Fibroblast of skin of left biceps (primary cell): ENCODE results near the gene AGPAT3.

Experiments
- DNase-seq, 2 experiments: peaks; one replicate each; pipeline ENCODE4 v3.0.0-alpha.2; 2013; ENCODE audit warnings: low read depth in 2 of 2

The AGPAT3 gene

DNA sequence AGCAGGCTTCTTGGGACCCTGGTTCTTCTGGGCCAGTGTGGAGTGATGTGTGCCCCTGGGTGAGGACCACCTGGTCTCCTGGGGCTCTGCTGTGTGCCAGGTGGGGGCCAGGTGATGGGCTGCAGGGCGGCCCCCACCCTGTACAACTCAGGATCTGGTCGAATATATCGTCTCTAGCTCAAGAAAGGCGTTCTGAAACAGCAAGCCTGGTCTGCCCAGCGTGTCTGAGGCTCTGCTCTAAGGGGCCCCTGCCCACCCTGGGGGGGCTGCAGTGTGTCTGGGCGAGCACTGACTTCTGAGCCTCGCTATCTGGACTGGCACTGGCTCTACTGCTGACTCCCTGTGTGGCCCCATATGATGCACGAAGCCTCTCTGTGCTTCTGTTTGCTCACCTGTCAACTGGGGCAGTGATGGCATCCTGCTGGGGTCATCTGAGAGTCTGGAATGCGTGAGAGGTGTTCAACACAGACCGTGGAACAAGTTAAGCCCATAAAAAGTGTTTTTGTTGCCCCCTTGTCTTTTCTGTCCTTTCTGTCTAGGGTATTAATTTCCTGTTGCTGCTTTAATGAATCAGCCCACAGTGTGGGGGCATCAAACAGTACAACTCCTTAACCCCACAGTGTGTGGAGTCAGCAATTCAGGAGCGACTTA lies 91.1 kb downstream of the AGPAT3 start:
- DNase-seq, result no peak

- DNase-seq, result no peak
Observed at GRCh38 chr21:43956670-43957035, 91.6 kb downstream of the AGPAT3 start.

- DNase-seq, result no peak
Observed at GRCh38 chr21:43957128-43957571, 92.1 kb downstream of the AGPAT3 start.

- DNase-seq, result no peak
Observed at GRCh38 chr21:43957611-43958362, 92.8 kb downstream of the AGPAT3 start.

- no peak for DNase-seq
Observed at GRCh38 chr21:43958364-43959158, 93.5 kb downstream of the AGPAT3 start.

DNA sequence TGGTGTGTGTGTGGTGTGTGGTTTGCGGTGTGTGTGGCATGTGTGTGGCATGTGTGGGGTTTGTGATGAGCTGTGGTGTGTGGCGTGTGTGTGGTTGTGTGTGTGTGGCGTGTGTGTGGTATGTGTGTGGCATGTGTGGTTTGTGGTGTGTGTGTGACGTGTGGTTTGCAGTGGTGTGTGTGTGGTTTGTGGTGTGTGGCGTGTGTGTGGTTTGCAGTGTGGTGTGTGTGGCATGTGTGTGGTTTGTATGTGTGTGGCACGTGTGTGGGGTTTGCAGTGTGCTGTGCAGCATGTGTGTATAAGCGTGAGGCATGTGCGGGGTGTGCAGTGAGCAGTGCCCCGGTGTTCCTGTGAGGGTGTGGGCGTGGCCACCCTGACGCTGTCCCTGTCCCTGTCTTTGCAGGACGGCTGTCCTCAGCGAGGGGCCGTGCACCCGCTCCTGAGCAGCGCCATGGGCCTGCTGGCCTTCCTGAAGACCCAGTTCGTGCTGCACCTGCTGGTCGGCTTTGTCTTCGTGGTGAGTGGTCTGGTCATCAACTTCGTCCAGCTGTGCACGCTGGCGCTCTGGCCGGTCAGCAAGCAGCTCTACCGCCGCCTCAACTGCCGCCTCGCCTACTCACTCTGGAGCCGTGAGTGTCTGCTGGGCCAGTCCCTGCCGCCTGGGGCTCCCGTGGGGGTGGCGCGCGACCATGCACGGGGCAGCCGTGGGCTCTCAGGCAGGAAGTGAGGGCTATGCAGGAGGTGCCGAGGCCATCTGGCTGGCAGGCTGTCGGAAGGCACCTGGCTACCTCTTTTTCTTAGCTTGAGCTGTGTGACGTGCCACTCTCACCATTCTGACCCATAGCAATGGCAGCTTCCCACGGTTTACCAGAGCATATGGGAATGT lies 94.5 kb downstream of the AGPAT3 start:
- DNase-seq, result no peak

- no peak for DNase-seq
Observed at GRCh38 chr21:43961382-43961909, 96.4 kb downstream of the AGPAT3 start.

DNA sequence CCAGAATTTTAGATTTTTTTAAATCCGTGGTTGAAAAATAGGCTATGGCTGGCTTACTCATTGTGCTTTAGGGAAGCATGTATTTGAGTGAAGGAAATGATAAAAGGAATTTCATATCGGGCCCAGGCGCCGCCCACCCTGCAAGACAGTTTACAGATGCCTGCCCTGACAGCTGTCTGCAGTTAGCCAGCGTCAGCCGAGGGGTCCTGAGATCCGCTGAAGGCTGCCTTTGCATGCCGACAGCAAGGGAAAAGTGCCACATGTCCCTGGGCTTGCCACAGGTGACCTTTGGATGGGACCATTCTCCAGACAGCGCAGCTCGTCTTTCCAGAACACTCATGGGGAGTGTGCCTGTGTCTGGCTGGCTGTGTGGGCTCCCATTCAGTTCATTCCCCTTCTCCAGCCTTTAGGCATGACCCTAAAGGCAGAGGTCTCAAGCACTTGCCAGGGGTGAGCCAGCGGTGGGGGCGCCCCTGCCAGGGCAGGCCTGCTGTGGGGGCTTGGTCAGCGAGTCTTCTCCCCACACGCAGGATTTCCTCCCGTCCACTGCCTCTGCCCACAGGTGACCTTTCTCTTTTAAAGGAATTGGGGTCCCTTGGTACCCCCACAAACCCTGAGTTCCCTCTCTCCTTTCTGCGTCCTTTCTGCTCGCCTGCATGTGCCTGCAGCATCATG lies 101.0 kb downstream of the AGPAT3 start:
- DNase-seq, result no peak

DNA sequence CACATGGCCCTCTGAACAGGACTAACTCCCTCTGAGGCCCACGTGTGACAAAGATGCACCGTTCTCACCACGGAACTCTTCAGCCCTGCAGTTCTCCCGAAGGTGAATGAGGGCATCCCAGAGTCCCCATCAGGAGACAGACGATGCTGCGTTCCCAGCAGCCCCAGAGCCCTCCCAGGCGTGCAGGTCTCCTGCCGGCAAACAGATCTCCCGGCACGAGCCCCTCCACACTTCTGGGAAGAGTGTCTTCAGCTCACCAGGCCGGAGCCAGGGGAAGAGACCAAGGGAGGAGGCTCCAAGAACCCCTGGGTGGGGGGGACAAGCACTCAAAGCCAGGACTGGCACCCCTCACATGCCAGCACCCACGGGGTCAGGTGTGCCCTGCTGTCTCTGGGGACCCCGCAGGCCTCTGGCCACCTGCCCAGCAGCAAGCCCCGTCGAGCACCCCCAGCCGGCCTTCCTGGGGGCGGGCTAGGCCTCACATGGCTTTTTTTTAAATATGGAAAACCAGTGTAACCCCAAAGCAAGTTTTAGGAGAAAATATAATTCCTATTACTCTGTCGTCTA lies 102.0 kb downstream of the AGPAT3 start:
- no peak for DNase-seq

DNA sequence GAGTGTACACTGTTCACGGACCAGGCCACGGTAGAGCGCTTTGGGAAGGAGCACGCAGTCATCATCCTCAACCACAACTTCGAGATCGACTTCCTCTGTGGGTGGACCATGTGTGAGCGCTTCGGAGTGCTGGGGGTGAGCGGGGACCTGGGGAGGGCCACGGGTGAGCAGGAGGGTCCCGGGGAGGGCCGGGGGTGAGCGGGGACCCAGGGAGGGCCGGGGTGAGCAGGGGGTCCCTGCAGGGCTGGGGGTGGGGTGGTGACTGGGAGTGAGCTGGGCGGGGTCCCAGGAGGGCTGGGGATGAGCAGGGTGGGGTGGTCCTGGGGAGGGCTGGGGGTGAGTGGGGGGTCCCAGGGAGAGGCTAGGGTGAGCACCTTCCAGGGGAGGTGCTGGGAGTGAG lies 103.0 kb downstream of the AGPAT3 start:
- no peak for DNase-seq

GRCh38 chr21:43968410-43969114 lies 103.5 kb downstream of the AGPAT3 start:
- DNase-seq, result no peak

DNA sequence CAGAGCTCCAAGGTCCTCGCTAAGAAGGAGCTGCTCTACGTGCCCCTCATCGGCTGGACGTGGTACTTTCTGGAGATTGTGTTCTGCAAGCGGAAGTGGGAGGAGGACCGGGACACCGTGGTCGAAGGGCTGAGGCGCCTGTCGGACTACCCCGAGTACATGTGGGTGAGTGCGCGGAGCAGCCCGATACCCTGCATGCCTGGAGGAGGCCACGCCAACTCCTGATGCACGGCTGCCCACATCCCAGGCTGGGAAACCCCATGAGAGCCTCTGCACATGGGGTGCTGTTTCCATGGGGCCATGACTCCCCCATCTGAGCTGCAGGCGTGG lies 104.1 kb downstream of the AGPAT3 start:
- no peak for DNase-seq

DNA sequence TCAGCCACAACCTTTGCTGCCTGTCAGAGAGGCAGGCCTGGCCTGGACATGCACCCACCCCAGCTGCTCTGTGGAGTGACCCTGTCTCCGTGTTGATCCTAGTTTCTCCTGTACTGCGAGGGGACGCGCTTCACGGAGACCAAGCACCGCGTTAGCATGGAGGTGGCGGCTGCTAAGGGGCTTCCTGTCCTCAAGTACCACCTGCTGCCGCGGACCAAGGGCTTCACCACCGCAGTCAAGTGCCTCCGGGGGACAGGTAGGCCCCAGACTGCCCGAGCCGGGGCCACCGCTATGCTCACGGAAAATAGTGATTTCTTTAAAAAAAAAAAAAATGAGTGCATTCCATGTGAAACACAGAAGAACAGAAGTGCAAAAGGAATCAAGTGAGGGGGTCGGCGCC lies 105.5 kb downstream of the AGPAT3 start:
- no peak for DNase-seq

DNA sequence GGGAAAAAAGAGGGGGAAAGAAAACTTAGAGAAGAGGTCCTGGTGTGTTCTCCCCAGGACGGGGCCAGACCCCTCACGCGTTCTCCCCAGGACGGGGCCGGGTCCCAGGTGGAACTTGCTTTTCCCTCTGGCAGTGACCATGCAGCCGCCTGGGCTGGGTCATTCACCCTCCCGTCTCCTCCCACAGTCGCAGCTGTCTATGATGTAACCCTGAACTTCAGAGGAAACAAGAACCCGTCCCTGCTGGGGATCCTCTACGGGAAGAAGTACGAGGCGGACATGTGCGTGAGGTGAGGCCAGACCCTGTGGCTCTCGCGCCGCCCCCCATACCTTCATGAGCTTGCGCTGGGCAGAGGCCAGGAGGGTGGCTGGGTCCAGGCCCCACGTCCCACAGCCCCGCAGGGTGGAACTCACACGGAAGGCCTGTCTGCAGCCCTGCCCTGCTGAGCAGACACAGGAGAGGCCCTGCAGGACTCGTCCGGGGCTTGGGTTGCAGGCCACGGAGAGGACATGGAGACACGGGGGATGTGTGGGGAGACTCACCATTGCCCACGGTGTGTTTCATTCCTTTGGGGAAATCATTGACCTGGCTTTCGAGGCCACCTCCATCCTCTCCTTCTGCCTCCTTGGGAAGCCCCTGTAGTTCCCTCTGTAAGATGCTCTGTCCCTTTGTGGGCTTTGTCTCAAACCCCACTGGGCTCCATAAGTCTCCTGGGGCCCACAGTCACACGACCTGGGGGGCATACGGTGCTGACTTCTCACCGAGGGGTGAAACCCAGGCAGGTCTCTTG lies 106.4 kb downstream of the AGPAT3 start:
- DNase-seq, result no peak

- DNase-seq, result no peak
Observed at GRCh38 chr21:43971992-43972255, 106.9 kb downstream of the AGPAT3 start.

- no peak for DNase-seq
Observed at GRCh38 chr21:43972850-43973633, 108.0 kb downstream of the AGPAT3 start.

DNA sequence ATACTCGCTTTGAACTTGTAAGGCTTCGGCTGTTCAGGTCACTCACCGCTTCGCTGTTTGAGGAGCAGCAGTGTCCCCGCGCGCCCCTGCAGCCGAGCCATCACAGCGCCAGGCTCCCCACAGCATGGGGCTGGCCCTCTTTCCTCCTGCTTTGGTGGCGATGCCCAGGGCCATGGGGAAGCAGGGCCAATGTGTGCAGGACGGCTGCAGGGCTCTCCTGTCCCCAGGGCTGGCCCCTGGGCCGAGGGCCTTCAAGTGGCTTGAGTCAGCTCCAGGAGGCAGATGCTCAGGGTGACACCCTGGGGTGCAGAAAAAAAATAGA lies 108.6 kb downstream of the AGPAT3 start:
- no peak for DNase-seq

DNA sequence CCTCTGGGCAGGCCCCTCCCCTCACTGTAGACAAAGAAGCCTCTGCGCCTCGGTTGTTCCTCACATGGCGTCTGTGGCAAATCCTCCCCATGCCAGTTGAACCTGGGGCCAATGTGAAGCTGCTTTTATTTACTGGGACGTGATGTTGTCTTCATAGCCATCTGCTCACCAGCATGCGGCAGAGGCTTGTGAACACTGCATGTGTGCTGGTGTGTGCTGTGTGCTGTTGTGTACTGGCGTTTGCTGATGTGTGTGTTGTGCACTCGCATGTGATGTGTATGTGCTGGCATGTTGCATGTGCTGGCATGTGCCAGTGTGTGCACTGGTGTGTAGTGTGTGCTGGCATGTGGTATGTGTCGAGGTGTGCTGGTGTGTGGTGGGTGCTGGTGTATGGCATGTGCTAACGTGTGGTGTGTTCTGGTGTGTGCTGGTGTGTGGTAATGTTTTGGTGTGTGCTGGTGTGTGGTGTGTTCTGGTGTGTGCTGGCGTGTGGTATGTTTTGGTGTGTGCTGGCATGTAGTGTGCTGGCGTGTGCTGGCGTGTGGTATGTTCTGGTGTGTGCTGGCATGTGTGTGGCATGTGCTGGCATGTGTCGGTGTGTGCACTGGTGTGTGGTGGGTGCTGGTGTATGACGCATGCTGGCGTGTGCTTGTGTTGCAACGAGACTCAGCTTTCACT lies 109.9 kb downstream of the AGPAT3 start:
- no peak for DNase-seq
